Activated naive CD4-positive, alpha-beta T cell (primary cell): ENCODE results near the gene NRIP2.

Experiments
- DNase-seq, 4 experiments: peaks; one replicate each; lab custom pipeline; 2025; lab: John Stamatoyannopoulos, UW

Gene NRIP2

DNA sequence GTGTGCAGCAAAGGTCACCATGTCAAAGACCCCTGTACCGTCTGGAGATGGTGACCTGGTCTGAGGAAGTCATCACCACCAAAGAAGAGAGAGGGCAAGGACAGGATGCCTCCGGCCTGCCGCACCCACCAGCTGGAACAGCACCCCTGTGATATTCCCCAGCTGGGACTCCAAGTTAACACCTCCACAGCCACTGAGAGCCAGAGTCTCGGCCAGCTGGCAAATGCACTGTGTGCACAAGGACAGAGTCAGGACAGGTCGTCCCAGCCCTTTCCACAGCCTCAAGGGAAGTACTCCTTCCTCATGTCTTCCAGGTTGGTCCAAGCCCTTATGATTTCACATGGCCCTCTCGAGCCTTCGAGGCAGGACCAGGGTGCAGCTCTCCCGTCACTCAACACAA is 59.4 kb downstream of the NRIP2 start:
- no peak for DNase-seq
